HepG2 (cell line): ENCODE results near the gene TATDN2. TPM values are rescaled to one million over a fixed set of nuclear protein-coding genes. Genes with fewer than 3 reads are reported as not detected.

Experiments
- CHCHD3 ChIP-seq: sonication (generic); formaldehyde crosslinking; IDR thresholded peaks from 2 replicates; pipeline ENCODE4 v1.8.0; 2022; ENCODE audit warnings: mild to moderate bottlenecking, missing genetic modification reagents, moderate library complexity
- E2F1 ChIP-seq: sonication (generic); formaldehyde crosslinking; IDR thresholded peaks from 2 replicates; pipeline ENCODE4 v1.5.0; 2020; ENCODE audit warnings: missing genetic modification reagents
- IRX3 ChIP-seq: sonication (generic); formaldehyde crosslinking; IDR thresholded peaks from 2 replicates; pipeline ENCODE4 v1.8.1; 2023; ENCODE audit warnings: mild to moderate bottlenecking, low read depth, missing genetic modification reagents, borderline replicate concordance
- KLF13 ChIP-seq: sonication (generic); formaldehyde crosslinking; IDR thresholded peaks from 2 replicates; pipeline ENCODE4 v1.4.0; 2020; ENCODE audit warnings: mild to moderate bottlenecking, missing genetic modification reagents
- KLF15 ChIP-seq: sonication (generic); formaldehyde crosslinking; IDR thresholded peaks from 2 replicates; pipeline ENCODE4 v1.8.1; 2023; ENCODE audit warnings: borderline replicate concordance, mild to moderate bottlenecking, inconsistent platforms, missing genetic modification reagents, mixed read lengths
- MXD1 ChIP-seq: sonication (generic); formaldehyde crosslinking; IDR thresholded peaks from 2 replicates; pipeline ENCODE4 v1.4.0; 2020; ENCODE audit warnings: mild to moderate bottlenecking, missing genetic modification reagents
- RORA ChIP-seq: sonication (generic); formaldehyde crosslinking; IDR thresholded peaks from 2 replicates; pipeline ENCODE4 v1.5.0; 2020; ENCODE audit warnings: mild to moderate bottlenecking, missing genetic modification reagents, moderate library complexity
- TEAD3 ChIP-seq: optimal IDR thresholded peaks from 2 replicates; pipeline ENCODE3; 2016; ENCODE audit warnings: borderline replicate concordance
- TFDP2 ChIP-seq: sonication (generic); formaldehyde crosslinking; IDR thresholded peaks from 2 replicates; pipeline ENCODE4 v1.4.0; 2020; ENCODE audit warnings: missing genetic modification reagents
- ZBTB14 ChIP-seq: sonication (generic); formaldehyde crosslinking; IDR thresholded peaks from 2 replicates; pipeline ENCODE4 v1.4.0; 2020; ENCODE audit warnings: missing genetic modification reagents
- ZHX2 ChIP-seq, 2 experiments: sonication (generic) in 1 of 2; formaldehyde crosslinking in 1 of 2; IDR thresholded peaks; 2 replicates each; pipeline versions ENCODE4 v1.6.1 to v1.9.0; 2014 to 2022; ENCODE audit warnings: antibody characterized with exemption in 1 of 2, borderline replicate concordance in 1 of 2, inconsistent platforms in 1 of 2, low read depth in 1 of 2, missing genetic modification reagents in 1 of 2
- ZNF224 ChIP-seq: sonication (generic); formaldehyde crosslinking; IDR thresholded peaks from 2 replicates; pipeline ENCODE4 v1.5.0; 2020; ENCODE audit warnings: mild to moderate bottlenecking, missing genetic modification reagents
- ZNF34 ChIP-seq: sonication (generic); formaldehyde crosslinking; IDR thresholded peaks from 2 replicates; pipeline ENCODE4 v1.4.0; 2020; ENCODE audit warnings: mild to moderate bottlenecking, missing genetic modification reagents, borderline replicate concordance
- ZNF605 ChIP-seq: sonication (generic); formaldehyde crosslinking; IDR thresholded peaks from 2 replicates; pipeline ENCODE4 v1.8.0; 2022; ENCODE audit warnings: mild to moderate bottlenecking, missing genetic modification reagents
- ZNF644 ChIP-seq: IDR thresholded peaks from 2 replicates; pipeline ENCODE4 v1.6.1; 2016; ENCODE audit warnings: low read depth
- ZNF704 ChIP-seq: sonication (generic); formaldehyde crosslinking; IDR thresholded peaks from 2 replicates; pipeline ENCODE4 v1.8.1; 2023; ENCODE audit warnings: mild to moderate bottlenecking, inconsistent platforms, moderate library complexity, missing genetic modification reagents, borderline replicate concordance
- polyA plus RNA-seq, 8 experiments: library from polyadenylated mRNA; depleted of rRNA in 3 of 8; stranded (reverse) in 7 of 8; unstranded in 1 of 8; fragments of >200 nt; fragmentation: Illumina TruSeq in 4 of 8; extraction: Trizol in 4 of 8; gene quantifications; 2 replicates each; pipeline versions ENCODE4 v1.2.1 to v1.2.3, GENCODE V29; 2011 to 2016; ENCODE audit warnings: low read depth in 4 of 8, missing spikeins in 1 of 8, mixed read lengths in 1 of 8; ENCODE audit not compliant: insufficient read depth in 1 of 8
- total RNA-seq, 5 experiments: library from RNA; depleted of rRNA; stranded (reverse); fragments of >200 nt; fragmentation: Illumina TruSeq; extraction: Trizol; gene quantifications; 2 replicates each; pipeline ENCODE4 v1.2.3, GENCODE V29; 2016; ENCODE audit warnings: low read depth in 1 of 5

Gene TATDN2
- total and polyA plus RNA-seq, 2 of the 13 experiments (the other 11 are each of a cell fraction or from before 2014, with no cell fraction given), result 12.1 to 21.9 TPM

GRCh38 chr3:10223676-10224639, 24.3 kb upstream of the TATDN2 start (continued):
- TF ChIP-seq KLF13 (CRISPR knock-in tag) (no peak), MXD1 (CRISPR knock-in tag) (no peak), RORA (CRISPR knock-in tag) (no peak), E2F1 (CRISPR knock-in tag) (no peak), TFDP2 (CRISPR knock-in tag) (no peak), ZBTB14 (no peak), ZNF704 (CRISPR knock-in tag) (no peak), ZHX2 (IDR thresholded peaks at IDR 0.05; ENCODE audit: low read depth) (no peak), ZHX2 (CRISPR knock-in tag; IDR thresholded peaks at IDR 0.05; ENCODE audit: borderline replicate concordance) (no peak), KLF15 (CRISPR knock-in tag) (no peak), ZNF644 (CRISPR knock-in tag) (peak; percentile 52; the same call in 1 of the 2 replicates), IRX3 (CRISPR knock-in tag) (no peak), ZNF605 (CRISPR knock-in tag) (peak; percentile 70), ZNF224 (CRISPR knock-in tag) (no peak), TEAD3 (CRISPR knock-in tag) (no peak), CHCHD3 (CRISPR knock-in tag) (no peak), ZNF34 (CRISPR knock-in tag) (no peak)
